GM10248 (cell line): ENCODE results near the gene IL26.
A peak's percentile ranks its signal among the peaks of the same experiment; 100 is the strongest.

Experiments used
- CTCF ChIA-PET: fragments of 300-600 bp; sonication (Branson Sonifier 250); formaldehyde crosslinking; extraction: SDS; loops from one replicate; lab custom pipeline; 2021; ENCODE audit warnings: antibody characterized with exemption; lab: Yijun Ruan, JAX
- POLR2A ChIA-PET: fragments of 350-650 bp; sonication (Branson Sonifier 250); formaldehyde crosslinking; extraction: SDS; loops from one replicate; lab custom pipeline; 2020; ENCODE audit warnings: antibody characterized with exemption; lab: Yijun Ruan, JAX
- DNase-seq: peaks from one replicate; pipeline ENCODE4 v3.0.0; 2012; ENCODE audit errors: extremely low spot score
- TF ChIP-seq, protein P1 (sequence below): IDR thresholded peaks from 2 replicates; pipeline ENCODE4 v1.5.1; 2012; ENCODE audit warnings: mild to moderate bottlenecking, low read depth; ENCODE audit errors: extremely low read depth, missing control alignments, control extremely low read depth

The IL26 gene

DNA sequence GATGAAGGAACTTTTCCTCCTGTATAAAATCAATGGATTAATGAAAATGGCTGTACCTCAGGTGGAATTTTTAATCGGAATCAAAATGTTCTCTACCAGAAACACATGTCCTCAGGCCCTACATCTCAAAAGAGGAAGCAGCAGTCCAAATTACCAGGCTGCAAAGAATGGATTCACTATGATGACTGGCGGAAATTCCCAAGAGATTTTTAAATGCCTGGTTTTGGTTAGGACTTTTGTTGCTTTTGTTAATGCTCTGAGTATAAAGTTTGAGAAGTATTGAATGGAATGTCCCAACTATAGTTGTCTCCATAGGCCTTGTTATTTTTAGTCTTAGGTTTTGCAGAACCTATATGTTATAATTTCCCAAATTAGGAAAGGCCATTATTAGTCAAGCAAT lies 54.9 kb downstream of the IL26 start:
- POLR2A ChIA-PET, result no interaction called here
- CTCF ChIA-PET, result interaction anchor here (0.9 kb wide), 1 partner anchor 12 kb away, joined by 4 read pairs; no protein-coding TSS in a partner anchor
- DNase-seq, result no peak
- TF ChIP-seq, protein P1, sequence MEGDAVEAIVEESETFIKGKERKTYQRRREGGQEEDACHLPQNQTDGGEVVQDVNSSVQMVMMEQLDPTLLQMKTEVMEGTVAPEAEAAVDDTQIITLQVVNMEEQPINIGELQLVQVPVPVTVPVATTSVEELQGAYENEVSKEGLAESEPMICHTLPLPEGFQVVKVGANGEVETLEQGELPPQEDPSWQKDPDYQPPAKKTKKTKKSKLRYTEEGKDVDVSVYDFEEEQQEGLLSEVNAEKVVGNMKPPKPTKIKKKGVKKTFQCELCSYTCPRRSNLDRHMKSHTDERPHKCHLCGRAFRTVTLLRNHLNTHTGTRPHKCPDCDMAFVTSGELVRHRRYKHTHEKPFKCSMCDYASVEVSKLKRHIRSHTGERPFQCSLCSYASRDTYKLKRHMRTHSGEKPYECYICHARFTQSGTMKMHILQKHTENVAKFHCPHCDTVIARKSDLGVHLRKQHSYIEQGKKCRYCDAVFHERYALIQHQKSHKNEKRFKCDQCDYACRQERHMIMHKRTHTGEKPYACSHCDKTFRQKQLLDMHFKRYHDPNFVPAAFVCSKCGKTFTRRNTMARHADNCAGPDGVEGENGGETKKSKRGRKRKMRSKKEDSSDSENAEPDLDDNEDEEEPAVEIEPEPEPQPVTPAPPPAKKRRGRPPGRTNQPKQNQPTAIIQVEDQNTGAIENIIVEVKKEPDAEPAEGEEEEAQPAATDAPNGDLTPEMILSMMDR, result no peak

DNA sequence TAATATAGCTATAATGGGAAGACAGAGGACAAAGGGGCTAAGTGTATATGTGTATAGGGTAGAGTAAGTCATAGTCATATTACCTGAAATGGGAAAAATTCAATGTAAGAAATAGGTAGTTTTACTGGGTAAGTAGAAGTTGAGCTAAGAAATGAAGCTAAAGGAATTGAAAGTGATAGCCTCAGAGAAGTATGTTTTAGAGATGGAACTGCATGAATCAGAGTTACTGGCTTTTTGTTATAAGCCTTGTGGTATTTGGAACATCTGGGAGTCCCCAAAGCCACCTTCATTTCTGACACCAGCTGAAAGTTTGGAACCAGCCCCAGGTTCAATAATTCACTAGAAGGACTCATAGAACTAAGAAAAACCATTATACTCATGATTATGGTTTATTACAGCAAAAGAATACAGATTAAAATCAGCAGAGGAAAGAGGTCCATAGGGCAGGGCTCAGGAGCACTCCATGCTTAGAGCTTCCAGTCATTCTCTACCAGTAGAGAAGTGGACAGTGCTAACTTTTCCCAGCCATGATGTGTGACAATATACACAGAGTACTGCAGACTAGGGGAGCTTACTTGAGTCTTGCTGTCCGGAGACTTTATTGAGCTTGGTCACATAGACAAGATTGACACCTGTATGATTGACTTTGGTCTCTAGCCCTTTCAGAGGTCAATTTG lies 56.3 kb downstream of the IL26 start:
- ChIA-PET CTCF (interaction anchor here (1.1 to 3.0 kb wide), 2 partner anchors 8 to 11 kb away, joined by 4 to 13 read pairs; no protein-coding TSS in a partner anchor), POLR2A (no interaction called here)
- no peak for DNase-seq
- TF ChIP-seq, protein P1, result no peak

GRCh38 chr12:68166317-68166831 lies 59.2 kb downstream of the IL26 start:
- no peak for DNase-seq
- TF ChIP-seq, protein P1, result no peak
- POLR2A ChIA-PET, result no interaction called here
- CTCF ChIA-PET, result no interaction called here

GRCh38 chr12:68163560-68164081 lies 62.0 kb downstream of the IL26 start:
- peak; percentile 18 for DNase-seq
- ChIA-PET CTCF (no interaction called here), POLR2A (no interaction called here)
- TF ChIP-seq, protein P1, result no peak

DNA sequence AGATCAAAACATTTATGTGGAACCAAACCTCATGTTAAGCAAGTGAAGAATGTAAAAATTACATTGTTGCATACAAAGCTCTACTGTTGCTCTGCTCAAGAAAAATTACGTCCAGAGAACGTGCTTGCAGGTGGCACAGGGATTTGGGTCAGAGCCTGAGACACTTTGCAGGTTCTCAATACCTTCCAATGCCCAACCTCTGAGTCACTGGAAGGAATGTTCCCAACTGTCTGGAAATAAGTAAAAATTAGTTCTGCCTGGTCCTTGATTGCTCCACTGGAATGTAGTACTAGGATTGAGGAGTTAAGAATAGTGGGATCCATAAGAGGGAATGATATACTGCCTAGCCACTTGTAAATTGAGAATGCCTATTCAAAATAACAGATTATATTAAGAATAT lies 63.2 kb downstream of the IL26 start:
- POLR2A ChIA-PET, result no interaction called here
- TF ChIP-seq, protein P1, result no peak
- CTCF ChIA-PET, result interaction anchor here (1.5 kb wide), 1 partner anchor 61 kb away, joined by 3 read pairs; no protein-coding TSS in a partner anchor
- DNase-seq, result no peak

GRCh38 chr12:68159681-68160304 lies 65.8 kb downstream of the IL26 start, which contains the start of gene IFNG:
IFNG (minus strand) TSS chr12:68159740; CDS start chr12:68159615, 125 bp downstream.
- TF ChIP-seq, protein P1, result no peak
- POLR2A ChIA-PET, result no interaction called here
- DNase-seq, result no peak
- CTCF ChIA-PET, result interaction anchor here (2.3 to 4.2 kb wide), 2 partner anchors 13 to 46 kb away, joined by 9 to 25 read pairs; no protein-coding TSS in a partner anchor
